HFF-Myc (cell line): ENCODE measurements around the gene TPM4.

Source experiments
- DNase-seq: peaks from one replicate; pipeline ENCODE4 v3.0.0-alpha.2; 2011; ENCODE audit warnings: low read depth; ENCODE audit errors: extremely low read depth
- H3K4me3 ChIP-seq: replicated peaks from 2 replicates; pipeline ENCODE4 v1.5.1; 2011; ENCODE audit warnings: low read depth, mild to moderate bottlenecking, control low read depth, low read length
- TF ChIP-seq, protein P1 (sequence below): IDR thresholded peaks from 2 replicates; pipeline ENCODE4 v1.5.1; 2012; ENCODE audit warnings: mild to moderate bottlenecking, low read depth, low read length, control low read depth; ENCODE audit errors: missing control alignments

TPM4 gene

DNA sequence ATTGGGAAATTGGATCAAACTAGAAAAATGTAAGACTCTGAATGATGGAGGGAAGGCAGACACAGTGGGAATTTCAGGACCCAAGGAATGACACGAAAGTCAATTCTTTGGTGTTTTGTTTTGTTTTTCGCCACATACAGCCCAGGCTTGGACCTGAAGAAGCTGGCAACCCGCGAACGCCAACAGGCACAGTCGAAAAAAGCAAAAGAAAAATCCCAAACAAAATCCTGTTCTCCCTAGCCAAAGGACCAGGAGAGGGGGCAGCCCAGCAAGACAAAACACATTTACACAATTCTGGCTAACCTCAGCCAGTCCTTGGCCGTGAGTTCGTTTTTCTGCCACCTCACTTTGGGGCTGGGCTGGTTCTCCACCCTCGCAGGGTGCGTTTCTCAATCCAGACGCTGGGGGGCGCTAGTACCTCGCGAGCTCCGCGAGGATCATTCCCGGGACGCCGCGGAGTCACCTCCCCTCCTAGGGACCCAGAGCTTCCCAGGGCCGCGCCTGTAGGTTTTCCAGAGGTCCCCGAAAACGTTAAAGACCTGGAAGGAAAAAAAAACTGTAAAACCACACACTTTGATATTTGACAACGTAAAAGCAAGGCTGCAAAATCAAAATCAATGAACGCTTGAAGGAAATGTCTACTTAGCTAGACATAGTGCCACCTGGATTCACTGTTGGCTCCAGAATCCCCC, 34.9 kb upstream of the TPM4 start:
- no peak overlapping the region for H3K4me3 ChIP-seq
- DNase-seq, result peak; percentile 24
- TF ChIP-seq, protein P1, sequence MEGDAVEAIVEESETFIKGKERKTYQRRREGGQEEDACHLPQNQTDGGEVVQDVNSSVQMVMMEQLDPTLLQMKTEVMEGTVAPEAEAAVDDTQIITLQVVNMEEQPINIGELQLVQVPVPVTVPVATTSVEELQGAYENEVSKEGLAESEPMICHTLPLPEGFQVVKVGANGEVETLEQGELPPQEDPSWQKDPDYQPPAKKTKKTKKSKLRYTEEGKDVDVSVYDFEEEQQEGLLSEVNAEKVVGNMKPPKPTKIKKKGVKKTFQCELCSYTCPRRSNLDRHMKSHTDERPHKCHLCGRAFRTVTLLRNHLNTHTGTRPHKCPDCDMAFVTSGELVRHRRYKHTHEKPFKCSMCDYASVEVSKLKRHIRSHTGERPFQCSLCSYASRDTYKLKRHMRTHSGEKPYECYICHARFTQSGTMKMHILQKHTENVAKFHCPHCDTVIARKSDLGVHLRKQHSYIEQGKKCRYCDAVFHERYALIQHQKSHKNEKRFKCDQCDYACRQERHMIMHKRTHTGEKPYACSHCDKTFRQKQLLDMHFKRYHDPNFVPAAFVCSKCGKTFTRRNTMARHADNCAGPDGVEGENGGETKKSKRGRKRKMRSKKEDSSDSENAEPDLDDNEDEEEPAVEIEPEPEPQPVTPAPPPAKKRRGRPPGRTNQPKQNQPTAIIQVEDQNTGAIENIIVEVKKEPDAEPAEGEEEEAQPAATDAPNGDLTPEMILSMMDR, result peak; percentile 98

DNA sequence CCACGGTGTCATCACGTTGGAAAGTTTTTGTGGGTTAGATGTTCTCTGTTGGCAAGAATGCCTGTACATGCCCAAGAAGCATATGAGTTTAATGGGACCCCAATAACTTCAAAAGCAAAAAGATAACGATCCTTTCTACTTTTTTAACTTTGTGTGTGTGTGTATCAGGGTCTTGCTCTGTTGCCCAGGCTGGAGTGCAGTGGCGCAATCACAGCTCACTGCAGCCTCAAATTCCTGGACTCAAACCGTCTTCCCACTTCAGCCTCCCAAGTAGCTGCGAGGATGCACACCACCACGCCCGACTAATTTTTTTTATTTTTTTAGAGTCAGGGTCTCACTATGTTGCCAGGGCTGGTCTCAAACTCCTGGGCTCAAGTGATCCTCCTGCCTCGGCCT, 34.3 kb upstream of the TPM4 start:
- no peak for DNase-seq
- no peak overlapping the region for H3K4me3 ChIP-seq

DNA sequence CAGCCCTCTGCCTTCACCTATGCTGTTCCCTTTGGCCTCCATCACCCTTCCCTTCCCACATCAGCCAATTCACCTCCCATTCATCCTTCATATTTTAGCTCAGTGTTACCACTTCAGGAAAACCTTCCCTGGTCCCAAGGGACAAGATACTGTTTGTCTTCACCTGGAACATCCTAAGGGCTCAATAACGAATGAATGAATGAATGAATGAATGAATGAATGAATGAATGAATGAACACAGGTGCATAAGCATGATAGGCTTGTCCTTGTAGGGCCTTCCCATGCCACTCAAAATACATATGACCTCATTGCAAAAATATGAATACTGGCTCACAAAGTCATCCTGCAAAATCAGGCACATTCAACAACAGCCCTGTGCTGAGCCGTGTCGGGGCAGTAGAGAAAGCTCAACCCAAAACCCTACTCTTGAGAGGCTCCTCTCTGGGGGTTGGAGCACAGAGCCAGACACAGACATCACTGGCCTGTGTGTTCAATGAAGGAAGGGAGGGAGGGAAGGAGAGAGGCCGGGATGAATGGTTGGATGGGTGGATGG, 33.7 kb upstream of the TPM4 start:
- TF ChIP-seq, protein P1, result no peak
- no peak overlapping the region for H3K4me3 ChIP-seq
- DNase-seq, result no peak

More for the DNA sequence above, 34.3 kb upstream of the TPM4 start:
- TF ChIP-seq, protein P1, result no peak

GRCh38 chr19:16043156-16043757, 33.0 kb upstream of the TPM4 start:
- TF ChIP-seq, protein P1, result no peak
- H3K4me3 ChIP-seq, result no peak overlapping the region
- no peak for DNase-seq

DNA sequence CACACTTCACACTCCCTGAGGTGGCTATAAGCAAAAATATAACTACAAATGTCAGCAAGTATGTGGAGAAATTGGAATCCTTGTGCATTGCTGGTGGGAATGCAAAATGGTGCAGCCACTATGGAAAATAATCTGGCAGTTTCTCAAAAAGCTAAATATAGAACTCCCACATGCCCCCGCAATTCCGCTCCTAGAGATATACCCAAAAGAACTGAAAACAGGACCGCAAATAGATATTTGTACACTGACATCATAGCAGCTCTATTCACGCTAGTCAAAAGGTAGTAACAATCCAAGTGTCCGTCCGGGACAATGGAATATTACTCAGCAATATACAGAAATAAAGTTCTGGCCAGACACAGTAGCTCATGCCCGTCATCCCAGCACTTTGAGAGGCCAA, 31.5 kb upstream of the TPM4 start:
- no peak overlapping the region for H3K4me3 ChIP-seq
- TF ChIP-seq, protein P1, result no peak
- no peak for DNase-seq

GRCh38 chr19:16045171-16045570, 31.1 kb upstream of the TPM4 start:
- DNase-seq, result no peak
- TF ChIP-seq, protein P1, result no peak
- no peak overlapping the region for H3K4me3 ChIP-seq
